Gastrocnemius medialis (tissue), 4 donors: ENCODE data around the gene ZXDC.

ENCODE experiments used
- CTCF ChIP-seq, 5 experiments: fragments of 450-650 bp in 3 of 5; fragments of 200-600 bp in 2 of 5; sonication (generic) in 2 of 5; IDR thresholded peaks in 4 of 5; conservative IDR thresholded peaks in 1 of 5; 1 replicate in 4 of 5; 2 replicates in 1 of 5; pipeline ENCODE4 v1.5.1; 2016 to 2019; ENCODE audit warnings: antibody characterized with exemption in 5 of 5, mild to moderate bottlenecking in 3 of 5, moderate library complexity in 3 of 5
- POLR2A ChIP-seq, 2 donors: fragments of 450-650 bp; IDR thresholded peaks; one replicate each; pipeline ENCODE4 v1.6.1; 2017; ENCODE audit warnings: antibody characterized with exemption in 2 of 2, mild to moderate bottlenecking in 2 of 2, moderate library complexity in 2 of 2

- TF ChIP-seq CTCF (IDR thresholded peaks at IDR 0.05 in 4 of 5, conservative IDR thresholded peaks at IDR 0.05 in 1 of 5) (no peak), POLR2A (IDR thresholded peaks at IDR 0.05) (no peak)
Measured at GRCh38 chr3:126402666-126403302, 72.9 kb downstream of the ZXDC start.
